Right lobe of liver (tissue), 4 donors: Measurements from ENCODE around the gene DACH1.

ENCODE experiments used
- POLR2A ChIP-seq: fragments of 450-650 bp; IDR thresholded peaks from one replicate; pipeline ENCODE4 v1.6.1; 2017; ENCODE audit warnings: antibody characterized with exemption, mild to moderate bottlenecking
- TF ChIP-seq, protein P1 (sequence below), 4 donors: fragments of 200-600 bp in 3 of 4; fragments of 450-650 bp in 1 of 4; IDR thresholded peaks; one replicate each; pipeline versions ENCODE4 v1.5.1 to v1.8.0; 2016 to 2022; ENCODE audit warnings: antibody characterized with exemption in 4 of 4, mild to moderate bottlenecking in 2 of 4
- donor health status: DM: no; HTN: no; CAD: no.
- donor health status: DM: no; HTN: no; CAD: no.
- donor health status: DM: no; HTN: yes; CAD: no.

DNA sequence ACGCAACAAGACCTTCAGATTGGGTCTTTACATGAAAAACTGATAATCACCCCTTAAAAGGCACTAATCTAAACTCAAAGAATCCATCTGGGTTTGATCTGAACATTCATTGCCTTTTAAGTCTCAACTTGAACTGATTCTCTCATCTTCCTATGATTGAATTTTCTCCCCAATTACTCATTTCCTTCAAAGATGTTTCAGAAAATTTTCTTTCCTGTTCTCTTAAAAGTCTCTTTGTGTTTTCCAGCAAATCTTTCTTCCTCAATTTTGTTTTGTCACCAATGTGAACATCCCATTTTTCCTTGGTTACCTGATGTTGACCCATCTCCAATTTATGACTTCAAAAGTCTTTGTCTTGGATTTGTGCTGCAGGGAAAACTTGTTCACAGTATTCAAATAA, 234.3 kb downstream of the DACH1 start:
- TF ChIP-seq, protein P1, sequence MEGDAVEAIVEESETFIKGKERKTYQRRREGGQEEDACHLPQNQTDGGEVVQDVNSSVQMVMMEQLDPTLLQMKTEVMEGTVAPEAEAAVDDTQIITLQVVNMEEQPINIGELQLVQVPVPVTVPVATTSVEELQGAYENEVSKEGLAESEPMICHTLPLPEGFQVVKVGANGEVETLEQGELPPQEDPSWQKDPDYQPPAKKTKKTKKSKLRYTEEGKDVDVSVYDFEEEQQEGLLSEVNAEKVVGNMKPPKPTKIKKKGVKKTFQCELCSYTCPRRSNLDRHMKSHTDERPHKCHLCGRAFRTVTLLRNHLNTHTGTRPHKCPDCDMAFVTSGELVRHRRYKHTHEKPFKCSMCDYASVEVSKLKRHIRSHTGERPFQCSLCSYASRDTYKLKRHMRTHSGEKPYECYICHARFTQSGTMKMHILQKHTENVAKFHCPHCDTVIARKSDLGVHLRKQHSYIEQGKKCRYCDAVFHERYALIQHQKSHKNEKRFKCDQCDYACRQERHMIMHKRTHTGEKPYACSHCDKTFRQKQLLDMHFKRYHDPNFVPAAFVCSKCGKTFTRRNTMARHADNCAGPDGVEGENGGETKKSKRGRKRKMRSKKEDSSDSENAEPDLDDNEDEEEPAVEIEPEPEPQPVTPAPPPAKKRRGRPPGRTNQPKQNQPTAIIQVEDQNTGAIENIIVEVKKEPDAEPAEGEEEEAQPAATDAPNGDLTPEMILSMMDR (IDR thresholded peaks at IDR 0.05) = no peak
- no peak for TF ChIP-seq POLR2A
